SH-SY5Y (cell line): ENCODE results near the gene NDUFAF3.

Experiments used
- GATA2 ChIP-seq: IDR thresholded peaks from 2 replicates; pipeline ENCODE4 v1.6.1; 2011; ENCODE audit warnings: mild to moderate bottlenecking, low read depth, low read length
- GATA3 ChIP-seq: IDR thresholded peaks from 2 replicates; pipeline ENCODE4 v1.6.1; 2011; ENCODE audit warnings: low read depth, mild to moderate bottlenecking, low read length, moderate library complexity

DNA sequence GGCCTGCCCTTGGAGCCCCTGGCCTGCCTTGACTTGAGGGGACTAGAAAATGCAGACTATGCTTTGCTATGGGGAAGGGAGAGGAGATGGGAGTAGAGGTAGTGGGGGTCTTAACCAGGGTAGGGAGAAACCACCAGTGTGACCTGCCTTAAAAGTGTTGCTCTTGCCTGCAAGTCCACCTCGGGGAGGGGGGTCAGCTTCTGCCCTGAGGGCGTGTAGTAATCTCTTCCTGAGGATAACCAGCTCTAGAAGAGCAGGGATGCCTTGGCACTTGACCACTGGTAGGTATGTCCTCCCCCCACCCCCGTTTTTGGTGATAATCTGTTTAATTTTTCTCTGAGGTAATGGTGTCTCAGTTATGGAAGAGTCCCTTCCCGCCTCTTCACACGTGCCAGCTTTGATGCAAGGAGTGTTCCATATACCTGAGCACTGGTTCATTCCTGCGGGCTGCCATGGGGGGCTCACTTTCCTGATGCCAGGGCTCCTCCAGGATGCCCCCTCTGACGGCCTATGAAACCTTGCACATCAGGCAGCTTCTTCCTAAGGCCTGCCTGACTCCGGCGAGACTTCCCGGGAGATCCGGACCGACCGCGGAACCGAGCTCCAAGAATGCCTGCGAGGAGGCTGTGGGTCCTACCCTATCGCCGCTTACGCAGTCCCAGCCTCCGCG, 32.7 kb upstream of the NDUFAF3 start:
- TF ChIP-seq GATA3 = no peak
- no peak for TF ChIP-seq GATA2
